NCI-H226 (cell line): ENCODE measurements around the gene RILP.
"Not testable (repeated sequence)": the region's sequence is repeated elsewhere in the genome, so short reads cannot be mapped to it uniquely, and the experiment has no call there.

Experiments
- DNase-seq: peaks from one replicate; pipeline ENCODE4 v3.0.0-alpha.2; 2015

RILP gene

GRCh38 chr17:1649844-1650501 lies at the start of gene RILP:
RILP (minus strand) TSS chr17:1649866; CDS start chr17:1649804, 62 bp downstream.
- peak; percentile 61 for DNase-seq

- no peak for DNase-seq
Measured at GRCh38 chr17:1697681-1698080, 48.0 kb upstream of the RILP start.

GRCh38 chr17:1695365-1695764 lies 45.7 kb upstream of the RILP start:
- no peak for DNase-seq

- no peak for DNase-seq
Measured at GRCh38 chr17:1693339-1693738, 43.7 kb upstream of the RILP start.

GRCh38 chr17:1690544-1691221 lies 41.0 kb upstream of the RILP start:
- no peak for DNase-seq

GRCh38 chr17:1688405-1688804 lies 38.7 kb upstream of the RILP start:
- not testable (repeated sequence) for DNase-seq

- DNase-seq, result peak; percentile 45
Measured at GRCh38 chr17:1686086-1686485, 36.4 kb upstream of the RILP start.

GRCh38 chr17:1684378-1685189 lies 34.9 kb upstream of the RILP start, which contains the start of gene PRPF8:
PRPF8 (minus strand) TSS chr17:1684867; CDS start chr17:1684571, 296 bp downstream.
- DNase-seq, result peak; percentile 95

GRCh38 chr17:1683459-1683858 lies 33.8 kb upstream of the RILP start:
- DNase-seq, result no peak

- no peak for DNase-seq
Measured at GRCh38 chr17:1676401-1676800, 26.7 kb upstream of the RILP start.

GRCh38 chr17:1673041-1673785 lies 23.5 kb upstream of the RILP start:
- DNase-seq, result no peak

- not testable (repeated sequence) for DNase-seq
Measured at GRCh38 chr17:1663934-1664333, 14.3 kb upstream of the RILP start.

- no peak for DNase-seq
Measured at GRCh38 chr17:1661045-1661444, 11.4 kb upstream of the RILP start.

- DNase-seq, result no peak
Measured at GRCh38 chr17:1658100-1658499, 8.4 kb upstream of the RILP start.

GRCh38 chr17:1653735-1654134 lies 4.1 kb upstream of the RILP start:
- no peak for DNase-seq

- DNase-seq, result not testable (repeated sequence)
Measured at GRCh38 chr17:1652794-1653193, 3.1 kb upstream of the RILP start.

GRCh38 chr17:1651559-1651844 lies 1.8 kb upstream of the RILP start:
- DNase-seq, result no peak

- DNase-seq, result no peak
Measured at GRCh38 chr17:1650731-1651558, 1.3 kb upstream of the RILP start.

GRCh38 chr17:1648963-1649843 lies 463 bp downstream of the RILP start:
- peak; percentile 88 for DNase-seq

GRCh38 chr17:1648173-1648962 lies 1.3 kb downstream of the RILP start:
- DNase-seq, result no peak
